Measurements from ENCODE around the gene DZIP1L. TPM values are rescaled to one million over a fixed set of nuclear protein-coding genes. Genes with fewer than 3 reads are reported as not detected.

The DZIP1L gene
- total RNA-seq, 1 experiment from 2014 or later, result 3.8 TPM

DNA sequence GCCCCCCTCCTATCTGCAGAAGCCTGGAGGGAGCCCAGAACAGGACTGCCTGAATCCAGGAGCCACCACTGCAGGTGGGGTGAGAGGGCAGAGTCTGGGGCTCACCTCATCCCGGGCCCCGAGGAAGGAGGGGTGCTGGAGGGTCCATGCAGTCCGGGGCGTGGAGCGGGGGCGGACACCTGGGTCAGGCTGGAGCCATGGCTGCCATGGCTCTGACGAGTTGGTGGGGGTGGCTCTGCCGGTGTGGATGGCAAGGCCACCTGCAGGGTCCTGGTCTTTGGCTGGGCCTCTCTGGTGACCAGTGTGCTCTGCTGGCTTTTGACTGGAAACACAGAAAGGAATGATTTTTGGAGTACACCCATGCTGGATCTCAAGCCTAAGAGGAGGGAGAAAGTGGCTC, 47.4 kb downstream of the DZIP1L start:
- TF ChIP-seq, protein P1, sequence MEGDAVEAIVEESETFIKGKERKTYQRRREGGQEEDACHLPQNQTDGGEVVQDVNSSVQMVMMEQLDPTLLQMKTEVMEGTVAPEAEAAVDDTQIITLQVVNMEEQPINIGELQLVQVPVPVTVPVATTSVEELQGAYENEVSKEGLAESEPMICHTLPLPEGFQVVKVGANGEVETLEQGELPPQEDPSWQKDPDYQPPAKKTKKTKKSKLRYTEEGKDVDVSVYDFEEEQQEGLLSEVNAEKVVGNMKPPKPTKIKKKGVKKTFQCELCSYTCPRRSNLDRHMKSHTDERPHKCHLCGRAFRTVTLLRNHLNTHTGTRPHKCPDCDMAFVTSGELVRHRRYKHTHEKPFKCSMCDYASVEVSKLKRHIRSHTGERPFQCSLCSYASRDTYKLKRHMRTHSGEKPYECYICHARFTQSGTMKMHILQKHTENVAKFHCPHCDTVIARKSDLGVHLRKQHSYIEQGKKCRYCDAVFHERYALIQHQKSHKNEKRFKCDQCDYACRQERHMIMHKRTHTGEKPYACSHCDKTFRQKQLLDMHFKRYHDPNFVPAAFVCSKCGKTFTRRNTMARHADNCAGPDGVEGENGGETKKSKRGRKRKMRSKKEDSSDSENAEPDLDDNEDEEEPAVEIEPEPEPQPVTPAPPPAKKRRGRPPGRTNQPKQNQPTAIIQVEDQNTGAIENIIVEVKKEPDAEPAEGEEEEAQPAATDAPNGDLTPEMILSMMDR (conservative IDR thresholded peaks at IDR 0.05; ENCODE audit: low read depth, low read length), result no peak
- no peak for TF ChIP-seq EZH2 (IDR thresholded peaks at IDR 0.05; ENCODE audit: borderline replicate concordance, low read depth, low read length, poor library complexity, severe bottlenecking)
- no peak overlapping the region for H3K27ac ChIP-seq (ENCODE audit: low read depth, low read length, poor library complexity, severe bottlenecking)
- intact Hi-C loops (cut with micrococcal nuclease; ENCODE audit: unreplicated experiment), result loop anchor here (1.0 to 5.0 kb wide), 4 partner anchors 51 to 855 kb away; partner anchors contain the start of gene CEP70
- no peaks in the 10 kb centered on the region for H3K36me3 ChIP-seq (ENCODE audit: insufficient read depth, low read length, poor library complexity, severe bottlenecking)
- ChIA-PET CTCF (no interaction called here), POLR2A (ENCODE audit: low non-redundant PET) (no interaction called here)
- DNase-seq (ENCODE audit: low spot score), result no peak
- no peaks in the 10 kb centered on the region for H3K4me1 ChIP-seq (ENCODE audit: insufficient read depth, low read length, poor library complexity, severe bottlenecking)
- H3K27me3 ChIP-seq (replicated peaks; ENCODE audit: insufficient read depth, low read depth, low read length, poor library complexity), result no peaks in the 10 kb centered on the region
- no TSS peak for BruUV-seq (replicated peaks)
- no peaks in the 10 kb centered on the region for H3K9me3 ChIP-seq (ENCODE audit: low read depth, low read length, poor library complexity, severe bottlenecking)
- H3K4me3 ChIP-seq (ENCODE audit: low read depth, low read length, poor library complexity, severe bottlenecking), result no peak overlapping the region

GRCh38 chr3:138066972-138067371, 48.4 kb downstream of the DZIP1L start:
- H3K27ac ChIP-seq (ENCODE audit: low read depth, low read length, poor library complexity, severe bottlenecking), result no peak overlapping the region
- intact Hi-C loops (cut with micrococcal nuclease; ENCODE audit: unreplicated experiment), result loop anchor here (5.0 kb wide), 1 partner anchor 525 kb away; the partner anchor contains the start of gene CEP70
- DNase-seq (ENCODE audit: low spot score), result no peak
- no peak overlapping the region for H3K4me3 ChIP-seq (ENCODE audit: low read depth, low read length, poor library complexity, severe bottlenecking)
- ChIA-PET POLR2A (ENCODE audit: low non-redundant PET) (no interaction called here), CTCF (interaction anchor here (1.2 kb wide), 1 partner anchor 52 kb away, joined by 5 read pairs; no protein-coding TSS in a partner anchor)
- no peaks in the 10 kb centered on the region for H3K27me3 ChIP-seq (replicated peaks; ENCODE audit: insufficient read depth, low read depth, low read length, poor library complexity)
- H3K4me1 ChIP-seq (ENCODE audit: insufficient read depth, low read length, poor library complexity, severe bottlenecking), result no peaks in the 10 kb centered on the region
- TF ChIP-seq, protein P1 (conservative IDR thresholded peaks at IDR 0.05; ENCODE audit: low read depth, low read length), result no peak
- TF ChIP-seq EZH2 (IDR thresholded peaks at IDR 0.05; ENCODE audit: borderline replicate concordance, low read depth, low read length, poor library complexity, severe bottlenecking), result no peak
- no TSS peak for BruUV-seq (replicated peaks)
- peaks cover 4% of the 10 kb centered on the region for H3K36me3 ChIP-seq (ENCODE audit: insufficient read depth, low read length, poor library complexity, severe bottlenecking)
- H3K9me3 ChIP-seq (ENCODE audit: low read depth, low read length, poor library complexity, severe bottlenecking), result no peaks in the 10 kb centered on the region

- Histone ChIP-seq H3K4me1 (ENCODE audit: insufficient read depth, low read length, poor library complexity, severe bottlenecking) (no peaks in the 10 kb centered on the region), H3K36me3 (ENCODE audit: insufficient read depth, low read length, poor library complexity, severe bottlenecking) (peaks cover 4% of the 10 kb centered on the region), H3K27ac (ENCODE audit: low read depth, low read length, poor library complexity, severe bottlenecking) (no peak overlapping the region), H3K9me3 (ENCODE audit: low read depth, low read length, poor library complexity, severe bottlenecking) (no peaks in the 10 kb centered on the region), H3K27me3 (replicated peaks; ENCODE audit: insufficient read depth, low read depth, low read length, poor library complexity) (no peaks in the 10 kb centered on the region), H3K4me3 (ENCODE audit: low read depth, low read length, poor library complexity, severe bottlenecking) (no peak overlapping the region)
- no TSS peak for BruUV-seq (replicated peaks)
- DNase-seq (ENCODE audit: low spot score), result no peak
- intact Hi-C loops (cut with micrococcal nuclease; ENCODE audit: unreplicated experiment), result loop anchor here (5.0 kb wide), 1 partner anchor 526 kb away; the partner anchor contains the start of gene CEP70
- ChIA-PET POLR2A (ENCODE audit: low non-redundant PET) (no interaction called here), CTCF (interaction anchor here (1.2 kb wide), 1 partner anchor 52 kb away, joined by 5 read pairs; no protein-coding TSS in a partner anchor)
- TF ChIP-seq, protein P1 (conservative IDR thresholded peaks at IDR 0.05; ENCODE audit: low read depth, low read length), result no peak
- TF ChIP-seq EZH2 (IDR thresholded peaks at IDR 0.05; ENCODE audit: borderline replicate concordance, low read depth, low read length, poor library complexity, severe bottlenecking), result no peak
Measured at GRCh38 chr3:138066383-138066782, 49.0 kb downstream of the DZIP1L start.
